Measurements from ENCODE around the gene PPP2R2C. TPM values are rescaled to one million over a fixed set of nuclear protein-coding genes. Genes with fewer than 3 reads are reported as not detected.

PPP2R2C gene
- total RNA-seq, 1 experiment from 2014 or later = 26.7 TPM

- POLR2A ChIA-PET = no interaction called here
- Histone ChIP-seq H3K27me3 (ENCODE audit: control insufficient read depth, insufficient read depth, low read length) (no peaks in the 10 kb centered on the region), H3K4me1 (ENCODE audit: control insufficient read depth, insufficient read depth, low read length) (no peaks in the 10 kb centered on the region), H3K4me3 (ENCODE audit: low read depth in 2 of 2, low read length in 2 of 2) (no peak overlapping the region), H3K36me3 (ENCODE audit: control insufficient read depth, insufficient read depth, low read length) (no peaks in the 10 kb centered on the region), H3K27ac (ENCODE audit: low read length) (no peak overlapping the region), H3K9me3 (ENCODE audit: control insufficient read depth, insufficient read depth, low read depth, low read length) (no peaks in the 10 kb centered on the region)
- in situ Hi-C loops (cut with HindIII; ENCODE audit: low pct_unique_long_range_greater_than_20kb, low sequenced_read_pairs) (no loop called here), intact Hi-C loops (cut with micrococcal nuclease; ENCODE audit: unreplicated experiment) (no loop called here)
- no TSS peak for BruUV-seq (replicated peaks)
- TF ChIP-seq REST (IDR thresholded peaks at IDR 0.05; ENCODE audit: insufficient read depth in 1 of 2, low read depth in 2 of 2, low read length in 1 of 2) (no peak), POLR2AphosphoS5 (IDR thresholded peaks at IDR 0.05; ENCODE audit: low read depth, low read length) (no peak), TCF7L2 (IDR thresholded peaks at IDR 0.05; ENCODE audit: low read depth, low read length) (no peak), SIN3A (IDR thresholded peaks at IDR 0.05; ENCODE audit: borderline replicate concordance, insufficient read depth, low read depth, low read length) (no peak), CTCF (IDR thresholded peaks at IDR 0.05) (no peak)
- no peak for DNase-seq (ENCODE audit: low read depth, low spot score)
- CTCF ChIA-PET = no interaction called here
- no peak for ATAC-seq
These were observed 21.4 kb upstream of the PPP2R2C start for GRCh38 chr4:6493658-6494304.

- intact Hi-C loops (cut with micrococcal nuclease; ENCODE audit: unreplicated experiment) = no loop called here
- H3K4me3 ChIP-seq (ENCODE audit: low read depth in 2 of 2, low read length in 2 of 2) = no peak overlapping the region
- in situ Hi-C loops (cut with HindIII; ENCODE audit: low pct_unique_long_range_greater_than_20kb, low sequenced_read_pairs) = no loop called here
- no peak overlapping the region for H3K27ac ChIP-seq (ENCODE audit: low read length)
- no peak for TF ChIP-seq TCF7L2 (IDR thresholded peaks at IDR 0.05; ENCODE audit: low read depth, low read length)
- TF ChIP-seq SIN3A (IDR thresholded peaks at IDR 0.05; ENCODE audit: borderline replicate concordance, insufficient read depth, low read depth, low read length) = no peak
- no peak for TF ChIP-seq CTCF (IDR thresholded peaks at IDR 0.05)
- no peak for TF ChIP-seq POLR2AphosphoS5 (IDR thresholded peaks at IDR 0.05; ENCODE audit: low read depth, low read length)
- no peak for TF ChIP-seq REST (IDR thresholded peaks at IDR 0.05; ENCODE audit: insufficient read depth in 1 of 2, low read depth in 2 of 2, low read length in 1 of 2)
- no peaks in the 10 kb centered on the region for H3K27me3 ChIP-seq (ENCODE audit: control insufficient read depth, insufficient read depth, low read length)
- ChIA-PET CTCF (no interaction called here), POLR2A (no interaction called here)
- no peaks in the 10 kb centered on the region for H3K4me1 ChIP-seq (ENCODE audit: control insufficient read depth, insufficient read depth, low read length)
- no peaks in the 10 kb centered on the region for H3K36me3 ChIP-seq (ENCODE audit: control insufficient read depth, insufficient read depth, low read length)
- ATAC-seq (no peak), DNase-seq (ENCODE audit: low read depth, low spot score) (no peak)
- BruUV-seq (replicated peaks) = no TSS peak
- no peaks in the 10 kb centered on the region for H3K9me3 ChIP-seq (ENCODE audit: control insufficient read depth, insufficient read depth, low read depth, low read length)
These were observed 20.6 kb upstream of the PPP2R2C start for GRCh38 chr4:6492861-6493657.
